ENCODE measurements around the gene MYLK.

Gene MYLK

DNA sequence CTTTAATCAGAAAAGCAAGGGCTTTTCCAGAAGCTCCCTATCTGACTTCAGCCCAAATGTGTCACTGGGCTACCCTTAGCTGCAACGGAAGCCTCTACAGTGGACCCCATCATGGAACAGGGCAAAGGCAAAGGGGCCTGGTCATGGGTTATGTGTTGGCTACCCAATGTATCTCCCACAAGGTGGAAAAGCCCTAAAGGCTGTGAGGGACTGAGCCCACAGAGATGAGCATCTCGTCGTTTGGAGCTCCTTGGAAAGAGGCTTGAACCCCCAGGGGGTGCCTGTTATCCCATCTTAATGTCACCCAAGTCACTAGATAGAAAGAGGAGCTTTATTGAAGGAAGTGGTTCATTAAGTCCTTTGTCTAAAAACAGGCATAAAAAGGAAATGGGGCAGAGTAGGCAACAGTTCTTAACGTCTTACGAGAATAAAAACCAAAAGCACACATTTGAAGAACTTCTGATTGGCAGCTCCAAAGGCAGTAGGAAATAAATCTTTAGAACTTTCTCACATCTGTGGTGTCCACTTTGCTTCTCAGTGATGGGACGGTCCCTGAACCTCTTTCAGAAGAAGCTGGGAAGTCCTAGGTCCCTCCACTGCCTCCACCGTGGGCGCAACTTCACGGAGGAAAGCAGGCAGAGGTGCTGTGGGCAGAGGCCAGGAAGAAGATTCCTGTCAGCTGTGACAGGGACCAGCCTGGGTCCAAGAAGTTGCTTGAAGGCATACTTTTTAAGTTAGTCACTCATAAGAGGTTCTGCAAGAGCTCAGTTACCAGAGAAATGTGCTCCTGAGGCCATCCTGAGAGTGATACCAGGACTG lies 93.7 kb downstream of the MYLK start:
- DNase-seq = no peak

DNA sequence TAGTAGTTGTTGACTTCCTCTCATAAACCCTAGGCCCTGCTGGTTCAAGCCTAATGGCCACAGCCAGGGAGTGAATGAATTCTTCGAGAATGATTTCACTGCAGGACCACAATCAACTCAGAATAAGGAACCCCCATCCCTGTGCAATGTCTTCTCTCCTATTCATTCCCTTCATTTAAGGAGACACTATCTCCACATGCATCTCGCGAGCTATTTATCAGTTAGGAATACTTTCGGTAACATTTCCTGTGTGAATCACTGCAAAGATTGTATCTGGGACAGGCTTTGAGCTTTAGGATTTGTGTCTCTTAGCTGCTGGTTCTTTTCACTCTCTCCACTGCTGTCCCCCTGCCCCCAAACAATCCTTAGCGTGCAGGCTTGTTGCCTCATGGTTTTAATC lies 94.4 kb downstream of the MYLK start:
- no peak for DNase-seq

DNA sequence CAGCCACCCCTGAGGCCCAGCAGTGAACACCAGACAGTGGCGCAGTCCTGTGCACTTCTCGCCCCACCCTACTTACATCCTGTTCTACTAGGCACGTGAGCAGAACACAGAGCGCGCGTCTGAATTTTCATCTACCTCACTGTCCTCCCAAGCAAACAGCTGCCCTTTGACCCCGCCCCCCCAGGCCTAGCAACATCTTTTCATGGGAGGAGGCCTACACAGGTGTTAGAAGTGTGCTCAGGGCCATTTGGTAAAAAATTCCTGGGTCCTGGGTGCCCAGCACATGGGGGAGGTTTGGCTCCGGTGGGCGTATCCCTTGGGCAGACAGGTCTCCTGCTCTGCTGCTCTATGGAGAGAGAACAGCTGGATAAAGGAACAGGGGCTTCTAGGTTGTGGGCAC lies 95.0 kb downstream of the MYLK start:
- no peak for DNase-seq

DNA sequence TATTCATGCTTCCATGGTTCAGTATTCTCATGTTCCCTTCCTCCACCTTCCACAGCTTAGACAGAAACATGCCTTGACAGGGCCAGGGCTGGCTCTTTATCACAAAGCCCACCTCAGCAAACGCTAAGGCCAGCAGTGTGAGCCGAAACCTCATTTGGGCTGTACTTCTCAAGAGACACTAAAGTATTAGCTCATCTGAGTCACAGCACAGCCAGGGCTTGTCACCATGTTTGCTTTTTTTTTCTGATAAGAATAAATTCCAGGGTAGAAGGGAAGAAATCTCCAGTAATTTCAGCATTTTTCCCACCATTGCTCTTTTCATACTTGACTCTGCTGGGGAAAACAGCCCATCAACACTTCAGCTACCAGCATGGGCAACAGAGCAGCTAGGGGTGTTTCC lies 95.4 kb downstream of the MYLK start:
- no peak for DNase-seq

DNA sequence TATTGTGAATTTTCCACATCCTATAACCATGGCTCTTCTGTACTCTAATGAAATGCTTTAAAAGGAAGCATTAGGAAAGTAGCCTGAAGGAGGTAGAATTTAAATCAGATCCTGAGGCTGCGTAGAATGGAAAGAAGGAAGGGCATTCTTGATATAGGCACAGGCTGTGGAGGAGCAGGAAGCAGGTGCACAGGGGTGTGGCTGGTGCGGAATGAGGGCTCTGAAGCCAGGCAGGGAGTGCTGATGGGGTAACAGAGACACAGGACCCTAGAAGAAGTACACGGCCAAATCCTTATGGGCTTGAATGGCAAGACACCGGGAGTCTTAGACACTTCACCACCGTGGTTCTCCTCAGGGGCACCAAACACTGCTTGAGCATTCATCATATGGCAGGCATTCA lies 97.0 kb downstream of the MYLK start:
- DNase-seq = no peak

DNA sequence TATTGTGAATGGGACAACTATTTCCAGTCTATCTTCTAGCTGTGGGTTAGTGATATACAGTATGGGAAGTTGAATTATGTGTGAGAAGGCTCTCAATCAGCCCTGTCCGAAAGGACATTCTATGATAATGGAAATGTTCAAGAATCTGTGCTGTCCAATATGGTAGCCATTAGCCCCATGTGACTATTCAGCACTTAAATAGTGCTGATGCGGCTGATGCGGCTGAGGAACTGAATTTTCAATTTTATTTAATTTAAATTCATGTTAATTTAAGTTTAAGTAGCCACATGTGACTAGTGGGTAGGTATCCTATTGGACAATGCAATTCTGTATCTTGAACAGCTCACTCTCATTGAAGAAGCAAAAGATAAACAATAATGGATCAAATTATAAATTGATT lies 98.5 kb downstream of the MYLK start:
- DNase-seq = no peak

DNA sequence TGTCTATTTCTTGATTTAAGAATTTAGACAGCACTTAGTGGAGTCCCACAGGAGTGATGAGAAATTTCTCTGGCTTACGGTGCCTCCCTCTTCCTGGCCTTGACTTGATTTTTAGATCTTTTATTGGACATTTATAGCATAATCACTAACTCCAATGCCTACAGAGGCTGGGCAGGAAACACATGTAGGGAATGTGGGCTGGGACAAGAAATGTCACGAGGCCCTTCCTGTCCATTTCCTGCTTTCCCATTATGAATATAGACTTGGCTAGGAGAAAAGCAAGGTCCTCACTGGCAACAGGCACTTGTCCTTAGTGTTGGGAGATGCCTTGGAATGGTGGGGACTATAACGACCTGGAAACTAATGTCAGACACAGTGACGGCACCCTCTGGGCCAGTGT lies 100.3 kb downstream of the MYLK start:
- DNase-seq = no peak

DNA sequence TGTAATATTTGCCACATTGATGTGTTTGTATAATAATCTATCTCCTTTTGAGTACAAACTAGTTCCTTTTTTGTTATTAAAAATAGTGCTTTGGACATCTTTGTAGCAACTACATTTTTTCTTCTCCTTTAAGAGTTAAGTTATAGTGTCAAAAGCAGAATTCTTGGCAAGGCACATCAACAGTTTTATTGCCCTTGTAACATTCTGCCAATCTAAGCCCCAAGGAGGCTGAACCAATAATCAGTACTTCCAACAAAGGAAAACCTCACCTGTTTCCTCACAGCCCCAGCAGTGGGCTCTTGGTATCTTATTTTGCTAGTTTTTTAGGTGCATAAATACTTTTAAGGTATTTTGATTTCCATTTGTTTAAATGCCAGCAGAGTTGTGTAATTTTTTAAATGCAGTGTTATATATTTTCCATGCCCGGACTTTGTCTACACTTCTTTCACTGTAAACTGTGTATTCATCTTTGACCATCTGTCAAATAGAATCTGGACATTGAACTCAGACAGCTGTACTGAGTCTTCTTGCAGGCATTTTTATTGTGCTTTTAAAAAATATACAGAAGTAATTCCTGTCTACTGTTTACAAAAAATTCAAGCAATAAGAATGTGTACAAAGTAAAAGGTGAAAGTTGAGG lies 101.0 kb downstream of the MYLK start:
- DNase-seq = no peak

DNA sequence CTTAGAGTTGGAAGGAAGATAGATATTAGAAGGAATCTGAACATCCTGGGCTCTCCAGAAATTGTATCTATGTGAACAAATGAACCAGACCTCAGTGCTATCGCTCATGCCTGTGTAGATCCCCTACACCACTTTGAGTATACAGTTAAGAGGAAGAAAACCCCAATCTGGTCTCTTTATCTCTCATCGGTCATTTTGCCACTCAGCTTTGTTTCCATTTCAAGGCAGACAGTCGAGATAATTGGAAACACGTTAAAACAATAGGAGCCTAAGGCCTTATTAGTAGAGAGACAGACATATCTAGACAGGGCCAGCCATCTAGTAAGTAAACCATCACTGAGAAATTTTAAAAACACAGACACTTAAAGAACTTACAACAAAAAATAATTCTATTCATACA lies 101.6 kb downstream of the MYLK start:
- no peak for DNase-seq

DNA sequence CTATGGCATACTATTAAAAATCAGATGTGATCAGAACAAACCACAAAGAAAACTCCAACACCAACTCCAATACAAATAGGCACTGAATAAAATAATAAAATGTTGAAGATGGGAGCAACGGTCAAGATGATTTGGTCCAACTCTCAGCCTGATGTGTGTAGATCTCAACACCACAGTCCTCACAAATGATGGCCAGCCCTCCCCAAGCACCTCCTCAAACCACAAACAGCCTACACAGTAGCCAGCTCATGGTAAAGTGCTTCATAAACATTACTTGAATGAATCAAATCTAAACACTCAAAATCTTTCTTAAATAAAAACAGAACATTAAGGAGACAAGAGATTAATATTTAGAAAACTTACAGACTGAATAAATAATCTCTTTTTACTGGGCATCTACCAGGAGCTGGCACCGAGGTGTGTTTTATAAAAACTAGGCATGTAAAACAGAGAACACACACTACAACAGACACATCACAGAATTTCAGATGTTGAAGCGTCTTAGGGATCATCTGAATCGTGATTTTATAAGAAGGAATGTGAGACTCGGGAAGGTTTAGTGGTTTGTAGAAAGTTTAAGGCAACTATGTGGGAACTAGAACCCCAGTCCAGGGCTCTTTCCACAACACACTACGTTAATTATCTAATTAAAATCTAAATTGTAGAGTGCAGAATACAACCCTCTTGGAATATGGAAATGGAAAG lies 102.4 kb downstream of the MYLK start:
- DNase-seq = no peak

DNA sequence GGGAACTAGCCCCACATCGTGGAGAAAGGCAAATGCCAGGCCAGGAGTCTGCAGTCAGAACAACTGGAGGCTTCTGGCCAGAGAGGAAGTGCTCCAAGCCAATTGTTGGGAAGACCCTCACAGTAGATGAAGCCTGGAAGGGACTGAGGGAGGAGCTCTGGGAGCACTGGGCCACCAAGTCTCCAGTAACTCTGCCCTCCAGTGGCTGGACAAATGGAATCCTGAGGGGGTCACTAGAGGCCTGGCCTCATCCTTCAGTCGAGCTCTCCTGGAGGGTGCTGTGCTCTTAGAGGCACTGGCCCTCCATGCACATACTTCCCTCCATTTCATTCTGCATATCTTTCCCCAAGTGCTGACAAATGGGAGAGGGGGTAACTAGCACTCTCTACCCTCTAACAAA lies 103.0 kb downstream of the MYLK start:
- no peak for DNase-seq

DNA sequence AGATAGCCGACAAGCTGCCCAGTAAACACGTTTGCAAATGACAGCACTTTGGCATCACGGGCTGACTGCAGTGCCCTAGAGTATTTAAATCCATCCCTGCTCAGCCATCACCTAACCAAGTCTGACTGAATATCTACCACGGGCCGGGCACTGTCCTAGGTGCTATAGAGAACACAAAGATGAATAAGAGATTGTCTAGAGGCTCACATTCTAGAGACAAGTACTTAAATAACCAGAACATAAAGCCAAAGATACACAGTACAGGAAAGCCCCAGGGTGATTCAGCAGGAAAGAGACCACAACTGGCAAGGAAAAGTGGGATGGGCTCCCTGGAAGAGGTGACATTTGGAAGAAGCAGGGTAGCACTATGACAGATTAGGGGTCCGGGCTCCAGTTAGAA lies 103.5 kb downstream of the MYLK start:
- DNase-seq = no peak

DNA sequence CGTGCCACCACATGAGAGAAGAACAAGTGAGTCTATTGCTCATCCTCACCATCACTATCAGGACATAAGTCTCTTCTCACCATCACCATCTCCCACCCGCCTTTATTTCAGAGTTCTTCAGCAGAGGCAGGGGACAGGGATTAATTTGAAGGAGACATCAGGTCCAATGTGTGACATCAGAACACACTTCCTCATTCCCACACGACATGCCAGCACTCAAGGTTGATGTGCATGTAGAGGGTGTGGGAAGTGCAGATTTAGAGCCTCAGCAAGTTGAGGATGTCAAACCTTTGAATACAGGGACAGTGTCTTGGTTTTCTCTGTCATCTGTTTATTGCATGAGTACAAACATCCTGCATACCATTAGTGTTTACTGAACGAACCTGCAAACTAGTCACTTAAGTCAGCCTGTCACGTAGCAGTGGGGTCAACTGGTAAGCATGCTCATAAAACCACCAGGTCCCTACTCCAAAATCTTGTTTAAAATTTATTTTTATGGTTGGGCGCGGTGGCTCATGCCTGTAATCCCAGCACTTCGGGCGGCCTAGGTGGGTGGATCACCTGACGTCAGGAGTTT lies 104.4 kb downstream of the MYLK start:
- DNase-seq = no peak

DNA sequence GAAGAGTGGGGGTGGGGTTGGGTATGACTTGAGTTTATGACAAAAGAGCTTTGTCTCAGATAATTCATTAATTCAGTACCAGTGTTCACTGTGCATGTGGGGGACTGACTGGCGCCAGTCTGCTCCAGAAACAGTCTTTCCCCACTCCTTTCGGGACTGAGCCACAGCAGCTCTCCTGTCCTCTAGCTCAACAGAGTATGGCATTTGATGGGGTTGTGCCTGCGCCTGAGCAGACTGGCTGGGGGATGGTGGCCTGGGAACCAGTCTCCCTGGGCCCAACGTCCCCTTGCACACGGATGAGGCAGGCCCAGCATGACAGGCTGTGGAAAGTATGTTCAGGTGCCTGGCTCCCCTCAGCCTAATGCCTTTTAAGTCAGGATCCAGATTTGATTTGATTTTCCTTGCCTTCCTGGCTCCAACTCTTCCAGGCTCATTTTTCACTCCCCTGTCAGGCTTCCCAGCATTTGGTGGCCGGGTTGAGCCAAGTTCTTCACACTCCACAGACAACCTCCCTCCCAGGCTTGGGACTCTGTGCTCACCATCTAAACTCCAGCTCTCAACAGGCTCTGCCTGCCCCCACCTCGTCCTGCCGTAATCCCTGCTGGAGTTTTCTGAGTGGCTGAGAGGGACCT lies 105.0 kb downstream of the MYLK start:
- DNase-seq = no peak

DNA sequence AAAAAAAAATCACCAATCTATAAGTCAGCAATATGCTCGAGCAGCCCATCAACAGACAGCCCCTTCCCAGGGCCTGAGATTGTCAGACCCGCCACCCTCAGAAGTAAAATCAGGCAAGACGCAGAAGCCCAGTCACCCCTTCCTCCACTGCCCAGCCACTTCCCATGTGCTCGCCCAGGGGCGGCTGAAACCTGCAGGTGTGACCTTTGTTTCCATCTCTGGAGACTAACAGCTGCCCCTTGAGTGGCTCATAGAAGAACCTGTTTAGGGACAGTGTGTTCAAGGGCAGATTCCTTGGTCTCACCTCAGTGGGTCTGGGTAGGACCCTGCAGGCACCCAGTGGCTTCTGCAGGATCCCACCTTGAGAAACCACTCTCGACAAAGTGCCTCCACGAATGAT lies 105.6 kb downstream of the MYLK start:
- DNase-seq = no peak

DNA sequence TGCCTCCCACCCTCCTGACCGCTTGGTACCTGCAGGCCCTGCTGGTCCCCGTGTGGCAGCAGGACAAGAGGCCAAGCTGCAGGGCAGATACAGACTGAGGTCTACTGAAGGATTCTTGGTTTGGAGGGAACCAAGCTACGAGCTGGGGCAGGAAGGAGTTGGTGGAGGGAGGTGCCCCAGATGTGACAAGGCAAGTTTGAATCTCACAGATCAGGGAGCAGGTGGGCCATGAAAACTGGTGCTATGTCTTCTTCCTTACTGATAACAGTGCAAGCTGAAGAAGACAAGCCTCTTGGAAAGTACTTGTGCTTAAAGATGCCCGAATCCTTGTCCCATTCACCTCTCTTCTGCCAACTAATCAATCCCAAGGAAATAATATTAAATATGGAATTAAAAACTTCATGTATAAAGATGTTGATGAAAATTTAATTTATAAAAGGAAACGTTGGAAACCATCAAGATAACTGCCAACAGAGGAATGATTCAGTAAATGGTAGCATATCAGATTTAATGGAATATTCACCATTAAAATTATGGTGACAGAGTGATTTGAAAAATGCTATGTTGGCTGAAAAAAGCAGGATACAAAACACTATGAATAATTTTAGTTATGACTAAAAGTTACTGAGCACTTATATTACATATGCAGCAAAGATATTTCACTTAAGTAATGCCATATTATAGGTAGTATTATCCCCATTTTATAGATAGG lies 107.9 kb downstream of the MYLK start:
- no peak for DNase-seq

DNA sequence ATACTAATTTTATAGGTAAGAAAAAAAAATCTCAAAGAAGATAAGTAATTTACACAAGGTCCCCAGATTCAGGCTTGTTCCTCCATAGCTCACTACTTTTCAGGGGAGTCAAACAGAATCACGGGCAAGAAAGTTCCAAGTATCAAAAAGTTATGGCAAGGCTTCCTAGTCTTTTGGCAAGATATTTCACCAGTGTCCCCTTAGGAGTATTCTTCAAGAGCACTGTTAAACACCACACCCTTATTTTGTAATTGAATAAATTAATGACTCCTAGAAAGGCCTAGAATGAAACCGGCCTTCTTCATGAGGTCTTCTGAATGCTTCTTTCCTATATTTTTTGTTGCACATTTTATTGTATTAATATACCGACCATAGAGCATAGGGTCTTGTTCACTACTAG lies 109.7 kb downstream of the MYLK start:
- no peak for DNase-seq

DNA sequence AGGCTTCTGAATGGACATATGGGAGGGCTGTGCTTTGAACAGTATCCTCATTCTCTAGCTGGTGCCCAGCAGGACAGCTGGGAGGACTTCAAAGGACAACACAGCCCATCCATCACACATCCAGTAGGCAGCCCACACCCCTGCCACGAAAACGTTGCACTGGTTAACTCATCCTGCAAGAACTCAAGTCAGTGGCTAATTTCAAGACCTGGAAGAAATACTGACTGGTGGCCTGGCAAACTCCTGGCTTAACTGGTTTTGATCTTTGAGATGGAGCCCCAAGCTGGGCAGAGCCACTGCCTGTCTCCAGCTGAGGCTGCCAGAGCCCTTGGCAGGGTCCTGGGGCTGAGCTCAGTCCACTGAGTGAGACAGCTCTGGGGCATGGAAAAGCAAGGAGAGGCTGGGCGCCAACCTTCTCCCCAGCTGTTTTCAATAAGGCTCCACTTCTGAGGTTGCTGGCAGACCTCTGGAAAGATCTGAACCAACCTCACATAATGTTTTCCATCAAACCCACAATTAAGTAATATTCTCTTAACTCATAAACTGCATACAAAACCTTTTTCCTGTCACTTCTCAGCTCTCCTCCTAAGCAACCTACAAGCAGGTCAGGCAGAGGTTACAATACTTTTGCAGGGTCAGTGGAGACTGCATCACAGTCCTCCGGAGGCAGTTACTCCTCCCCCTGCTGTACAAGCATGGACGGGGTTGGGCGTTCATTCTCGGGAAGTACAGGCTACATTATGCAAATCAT lies 110.3 kb downstream of the MYLK start:
- DNase-seq = no peak

DNA sequence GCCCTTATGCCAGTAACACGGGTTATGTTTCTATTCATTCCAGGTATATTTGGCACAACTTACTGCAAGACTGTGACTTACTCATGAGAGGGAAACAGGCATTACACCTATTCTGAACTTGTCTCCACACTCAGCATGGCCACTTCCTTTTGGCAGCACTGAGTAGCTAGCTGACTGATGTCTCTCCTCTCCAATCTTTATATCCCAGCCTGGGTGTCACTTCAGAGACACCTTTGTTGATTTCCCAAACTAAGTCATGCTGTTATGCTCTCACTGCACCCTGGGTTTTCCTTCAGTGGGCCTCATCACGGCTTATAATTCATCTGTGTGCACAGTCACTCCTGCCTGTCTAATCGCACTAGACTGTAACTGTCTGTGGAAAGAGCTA lies 114.8 kb downstream of the MYLK start:
- no peak for DNase-seq

DNA sequence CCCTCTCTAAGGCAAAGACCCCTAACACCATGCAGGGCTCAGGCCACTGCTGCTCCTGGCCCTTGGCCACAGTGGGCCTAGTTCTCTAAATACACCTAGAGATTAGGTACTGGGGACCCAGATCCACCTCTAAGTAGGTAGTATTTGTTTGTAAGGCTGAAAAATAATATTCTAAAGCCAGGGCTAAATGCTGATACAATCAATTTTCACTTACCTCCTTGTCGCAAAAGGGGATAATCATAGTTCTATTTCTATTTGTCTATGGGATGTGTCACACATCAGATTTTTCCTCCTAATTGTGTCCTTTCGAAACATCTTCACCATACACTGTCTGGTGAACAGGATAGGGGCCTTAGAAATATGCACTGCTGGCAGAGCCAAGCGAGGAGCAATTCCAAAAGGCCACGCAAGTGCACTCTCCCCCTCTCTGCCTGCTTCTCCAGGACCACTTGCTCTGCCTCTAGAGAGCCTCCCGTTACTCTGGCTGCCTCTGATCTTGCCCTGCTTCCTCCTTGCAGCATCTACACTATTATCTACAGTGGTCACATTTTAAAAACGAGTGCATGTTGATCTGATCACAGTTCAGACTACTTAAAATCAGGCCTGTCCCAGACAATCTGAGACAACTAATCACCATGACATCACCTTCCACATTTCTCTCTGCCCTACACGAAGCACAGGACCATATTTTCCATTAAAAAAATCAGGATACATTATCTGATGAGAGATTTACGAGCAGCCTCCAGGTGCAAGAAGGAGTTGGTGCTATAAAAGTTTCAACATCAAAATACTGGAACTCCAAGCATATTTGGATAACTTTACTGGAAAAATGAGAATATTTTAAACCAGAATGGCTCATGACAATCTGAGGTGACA lies 115.4 kb downstream of the MYLK start:
- no peak for DNase-seq
